ENCODE measurements around the gene NRN1.

DNA sequence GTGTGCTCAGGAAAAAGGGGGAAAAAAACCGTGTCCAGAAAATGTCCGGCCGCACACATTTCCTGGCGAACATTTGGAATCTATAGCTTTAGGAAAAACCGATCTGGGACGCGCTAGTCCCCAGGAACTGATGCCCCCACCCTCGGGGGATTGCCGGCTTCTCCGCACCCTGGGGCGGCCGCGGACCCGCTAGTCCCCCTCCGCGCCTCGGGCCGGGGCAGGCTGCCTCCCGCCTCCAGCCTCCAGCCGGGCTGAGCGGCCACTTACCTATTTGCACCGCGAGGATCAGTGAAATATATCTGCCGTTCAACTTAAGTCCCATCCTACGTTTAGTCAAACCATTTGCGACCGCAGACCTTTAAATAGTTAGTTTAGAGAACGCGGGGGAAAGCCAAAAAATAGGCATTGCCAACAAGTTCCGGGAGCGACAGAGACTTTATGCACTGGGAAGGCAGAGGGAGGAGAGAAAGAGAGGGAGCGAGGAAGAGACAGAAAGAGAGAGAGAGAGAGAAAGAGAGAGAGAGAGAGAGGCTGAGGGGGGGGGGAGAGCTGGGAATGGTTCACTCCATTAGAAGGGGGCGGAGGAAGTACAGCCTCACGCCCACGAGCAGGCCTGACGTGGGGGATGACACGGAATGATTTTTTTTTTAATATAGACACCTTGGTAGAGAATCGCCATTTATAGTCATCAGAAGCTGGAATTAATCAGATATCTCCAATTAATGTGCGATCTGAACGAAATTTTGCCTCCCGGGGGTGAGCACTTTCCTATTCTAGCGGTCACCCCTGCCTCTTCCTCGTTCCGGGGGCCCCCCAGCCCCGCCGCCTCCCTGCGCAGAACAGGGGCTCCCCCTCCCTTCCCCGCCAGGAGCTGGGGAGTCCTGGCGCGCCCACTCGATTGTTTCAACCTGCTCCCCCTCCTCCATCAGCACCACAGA, at the start of gene NRN1:
- TF ChIP-seq, protein P1, sequence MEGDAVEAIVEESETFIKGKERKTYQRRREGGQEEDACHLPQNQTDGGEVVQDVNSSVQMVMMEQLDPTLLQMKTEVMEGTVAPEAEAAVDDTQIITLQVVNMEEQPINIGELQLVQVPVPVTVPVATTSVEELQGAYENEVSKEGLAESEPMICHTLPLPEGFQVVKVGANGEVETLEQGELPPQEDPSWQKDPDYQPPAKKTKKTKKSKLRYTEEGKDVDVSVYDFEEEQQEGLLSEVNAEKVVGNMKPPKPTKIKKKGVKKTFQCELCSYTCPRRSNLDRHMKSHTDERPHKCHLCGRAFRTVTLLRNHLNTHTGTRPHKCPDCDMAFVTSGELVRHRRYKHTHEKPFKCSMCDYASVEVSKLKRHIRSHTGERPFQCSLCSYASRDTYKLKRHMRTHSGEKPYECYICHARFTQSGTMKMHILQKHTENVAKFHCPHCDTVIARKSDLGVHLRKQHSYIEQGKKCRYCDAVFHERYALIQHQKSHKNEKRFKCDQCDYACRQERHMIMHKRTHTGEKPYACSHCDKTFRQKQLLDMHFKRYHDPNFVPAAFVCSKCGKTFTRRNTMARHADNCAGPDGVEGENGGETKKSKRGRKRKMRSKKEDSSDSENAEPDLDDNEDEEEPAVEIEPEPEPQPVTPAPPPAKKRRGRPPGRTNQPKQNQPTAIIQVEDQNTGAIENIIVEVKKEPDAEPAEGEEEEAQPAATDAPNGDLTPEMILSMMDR (optimal IDR thresholded peaks at IDR 0.05 in 1 of 3, IDR thresholded peaks at IDR 0.05 in 1 of 3, conservative IDR thresholded peaks at IDR 0.05 in 1 of 3; ENCODE audit: extremely low read depth in 1 of 3, insufficient read depth in 2 of 3, low read length in 3 of 3), result no peak
- TF ChIP-seq EZH2 (IDR thresholded peaks at IDR 0.05; ENCODE audit: low read length), result peak; percentile 44
